Inflammatory macrophage treated with lipopolysaccharide for 4 hours (primary cell): ENCODE results near the gene SLC25A47.
"Not testable (repeated sequence)": the region's sequence is repeated elsewhere in the genome, so short reads cannot be mapped to it uniquely, and the experiment has no call there.

Source experiments
- DNase-seq: peaks from one replicate; pipeline ENCODE4 v3.0.0-alpha.2; 2020

The SLC25A47 gene

DNA sequence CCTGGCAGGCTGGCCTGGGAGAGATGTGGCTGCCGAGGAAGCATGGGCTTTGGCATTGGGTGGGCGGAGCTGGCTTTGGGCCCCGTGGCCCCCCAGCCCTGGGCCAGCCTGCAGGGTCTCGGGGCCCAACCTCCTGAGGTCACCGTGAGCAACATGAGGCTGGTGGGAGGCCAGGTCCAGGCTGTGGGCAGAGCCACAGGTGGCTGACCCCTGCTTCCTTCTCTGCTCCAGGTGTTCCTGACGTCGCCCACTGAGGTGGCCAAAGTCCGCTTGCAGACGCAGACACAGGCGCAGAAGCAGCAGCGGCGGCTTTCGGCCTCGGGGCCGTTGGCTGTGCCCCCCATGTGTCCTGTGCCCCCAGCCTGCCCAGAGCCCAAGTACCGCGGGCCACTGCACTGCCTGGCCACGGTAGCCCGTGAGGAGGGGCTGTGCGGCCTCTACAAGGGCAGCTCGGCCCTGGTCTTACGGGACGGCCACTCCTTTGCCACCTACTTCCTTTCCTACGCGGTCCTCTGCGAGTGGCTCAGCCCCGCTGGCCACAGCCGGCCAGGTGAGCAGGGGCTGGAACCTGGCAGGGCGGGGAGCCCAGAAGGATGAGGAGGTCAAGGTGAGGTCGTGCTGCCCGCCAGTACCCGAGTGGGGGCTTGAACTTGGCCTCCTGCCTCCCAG is 5.5 kb downstream of the SLC25A47 start:
- DNase-seq: no peak

DNA sequence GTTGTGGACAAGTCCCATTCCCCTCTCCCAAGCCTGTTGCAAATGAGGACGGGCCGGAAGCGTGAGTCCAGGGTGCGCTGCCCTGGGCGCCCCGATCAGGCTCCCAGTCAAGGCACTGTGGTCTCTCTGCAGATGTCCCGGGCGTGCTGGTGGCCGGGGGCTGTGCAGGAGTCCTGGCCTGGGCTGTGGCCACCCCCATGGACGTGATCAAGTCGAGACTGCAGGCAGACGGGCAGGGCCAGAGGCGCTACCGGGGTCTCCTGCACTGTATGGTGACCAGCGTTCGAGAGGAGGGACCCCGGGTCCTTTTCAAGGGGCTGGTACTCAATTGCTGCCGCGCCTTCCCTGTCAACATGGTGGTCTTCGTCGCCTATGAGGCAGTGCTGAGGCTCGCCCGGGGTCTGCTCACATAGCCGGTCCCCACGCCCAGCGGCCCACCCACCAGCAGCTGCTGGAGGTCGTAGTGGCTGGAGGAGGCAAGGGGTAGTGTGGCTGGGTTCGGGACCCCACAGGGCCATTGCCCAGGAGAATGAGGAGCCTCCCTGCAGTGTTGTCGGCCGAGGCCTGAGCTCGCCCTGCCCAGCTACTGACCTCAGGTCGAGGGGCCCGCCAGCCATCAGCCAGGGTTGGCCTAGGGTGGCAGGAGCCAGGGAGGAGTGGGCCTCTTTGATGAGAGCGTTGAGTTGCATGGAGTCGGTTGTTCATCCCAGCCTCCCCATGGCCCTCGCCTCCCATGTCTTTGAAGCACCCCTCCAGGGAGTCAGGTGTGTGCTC is 6.3 kb downstream of the SLC25A47 start:
- no peak for DNase-seq

DNA sequence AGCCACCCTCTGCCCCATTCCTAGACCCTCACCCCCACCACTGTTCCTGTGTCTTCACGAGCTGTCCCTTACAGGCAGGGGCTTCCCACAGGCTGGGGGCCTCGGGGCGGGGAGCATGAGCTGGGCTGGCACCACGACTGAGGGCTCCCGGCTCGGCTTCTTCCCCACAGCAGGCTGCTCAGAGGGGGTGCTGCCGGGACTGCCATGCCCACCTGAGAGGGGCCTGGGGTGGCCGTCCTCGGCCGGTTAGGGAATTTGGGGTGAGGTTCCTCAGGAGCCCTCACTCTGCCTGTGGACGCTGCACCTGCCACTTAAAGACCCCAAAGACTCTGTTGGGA is 6.8 kb downstream of the SLC25A47 start:
- DNase-seq: no peak

DNA sequence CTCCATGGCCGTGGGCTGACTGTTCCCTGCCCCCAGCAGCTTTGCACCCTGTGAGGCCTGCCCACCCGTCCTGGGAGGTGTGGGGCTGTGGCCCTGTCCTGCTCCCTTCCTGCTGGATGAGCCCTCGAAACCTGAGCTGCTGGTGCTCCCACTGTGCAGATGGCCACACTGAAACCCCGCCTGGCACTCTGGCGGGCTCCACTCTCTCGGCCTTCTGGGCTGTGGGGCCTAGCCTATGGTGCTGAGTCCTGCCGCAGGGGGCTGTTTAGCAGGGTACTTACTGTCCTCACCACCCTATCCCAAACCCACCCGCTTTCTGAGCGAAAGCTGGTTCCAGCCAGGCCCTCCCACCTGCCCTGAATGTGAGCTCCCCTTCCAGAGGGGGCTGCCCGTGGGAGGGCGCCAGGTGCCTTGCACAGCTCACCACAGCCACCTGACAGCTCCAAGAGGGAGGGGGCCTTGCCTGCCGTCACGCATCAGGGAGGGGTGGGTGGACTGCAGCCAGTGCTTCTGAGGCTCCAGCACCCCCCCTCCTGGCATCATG is 7.3 kb downstream of the SLC25A47 start:
- DNase-seq: no peak

DNA sequence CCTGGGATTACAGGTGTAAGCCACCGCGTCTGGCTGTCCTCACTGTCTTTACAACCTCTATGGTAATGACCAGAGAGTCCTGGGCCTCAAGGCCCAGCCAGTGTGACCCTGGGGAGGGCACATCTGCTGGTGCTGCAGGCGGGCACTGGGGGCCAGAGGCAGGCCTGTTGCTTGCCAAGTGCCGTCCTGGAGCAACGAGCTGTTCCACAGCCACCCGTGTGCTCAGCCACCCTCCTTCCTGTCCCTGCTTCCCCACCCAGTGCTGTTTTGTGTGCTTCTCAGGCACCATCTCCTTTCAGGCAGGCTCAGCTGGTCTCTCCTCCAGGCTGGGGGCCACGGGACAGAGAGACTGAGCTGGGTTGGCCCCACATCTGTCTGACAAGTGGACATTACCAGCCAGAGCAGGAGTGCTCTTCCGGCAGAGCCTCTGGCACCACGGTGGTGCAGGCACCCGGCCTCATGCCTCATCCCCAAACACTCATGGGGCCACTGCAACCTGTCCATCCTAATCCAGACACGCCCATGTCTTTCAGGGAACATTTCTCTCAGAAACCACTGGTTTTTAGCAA is 9.0 kb downstream of the SLC25A47 start:
- peak; percentile 35 for DNase-seq

DNA sequence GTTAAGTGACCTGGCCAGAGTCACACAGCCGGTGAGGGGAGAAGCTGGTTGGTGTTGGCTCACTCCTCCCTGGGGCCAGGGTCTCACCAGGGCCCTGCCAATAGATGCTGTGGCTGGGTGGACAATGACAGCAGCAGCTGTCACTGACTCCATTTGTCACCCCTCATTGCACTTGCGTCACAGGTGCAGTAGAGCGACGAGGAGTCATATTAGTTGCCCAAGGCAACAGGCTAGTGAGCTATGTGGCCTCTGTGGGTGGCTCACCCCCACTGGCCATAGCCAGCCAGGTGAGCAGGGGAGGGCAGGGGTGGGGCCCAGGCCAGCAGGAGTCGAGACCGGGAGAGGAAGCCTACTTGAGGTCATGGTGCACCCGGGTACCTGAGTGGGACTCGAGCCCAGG is 9.7 kb downstream of the SLC25A47 start:
- DNase-seq: no peak

DNA sequence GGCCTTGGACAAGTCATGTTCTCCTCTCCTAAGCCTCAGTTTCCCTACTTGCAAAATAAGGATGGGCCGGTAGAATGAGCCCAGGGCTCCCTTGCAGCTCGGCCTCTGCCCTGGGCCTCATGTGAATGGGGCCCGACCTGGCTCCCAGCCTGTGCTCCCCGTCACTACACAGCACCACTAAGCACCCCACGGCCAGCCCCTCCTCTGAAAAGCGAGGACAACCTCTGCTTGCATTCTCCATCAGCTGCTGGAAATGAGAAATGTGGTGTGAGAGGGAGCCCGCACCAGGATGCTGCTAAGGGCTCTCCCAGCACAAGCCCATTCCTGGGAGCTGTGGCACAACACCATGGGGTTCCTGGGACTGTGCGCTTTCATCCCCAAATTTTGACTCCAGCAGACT is 10.2 kb downstream of the SLC25A47 start:
- DNase-seq: no peak

DNA sequence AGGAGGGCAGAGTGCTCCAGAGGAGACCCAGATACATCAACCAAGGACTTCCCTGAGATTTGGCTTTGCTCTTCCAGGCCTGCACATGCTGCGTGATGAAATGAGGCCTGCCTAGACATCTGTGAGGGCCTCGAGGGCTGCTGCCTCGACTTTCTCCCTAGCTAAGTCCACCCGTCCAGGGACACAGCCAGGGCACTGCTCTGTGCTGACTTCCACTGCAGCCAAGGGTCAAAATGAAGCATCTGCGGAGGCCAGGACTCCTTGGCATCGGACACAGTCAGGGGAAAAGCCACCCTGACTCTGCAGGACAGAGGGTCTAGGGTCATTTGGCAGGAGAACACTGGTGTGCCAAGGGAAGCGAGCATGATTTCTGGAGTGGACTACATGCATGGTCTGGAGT is 10.7 kb downstream of the SLC25A47 start:
- DNase-seq: no peak

DNA sequence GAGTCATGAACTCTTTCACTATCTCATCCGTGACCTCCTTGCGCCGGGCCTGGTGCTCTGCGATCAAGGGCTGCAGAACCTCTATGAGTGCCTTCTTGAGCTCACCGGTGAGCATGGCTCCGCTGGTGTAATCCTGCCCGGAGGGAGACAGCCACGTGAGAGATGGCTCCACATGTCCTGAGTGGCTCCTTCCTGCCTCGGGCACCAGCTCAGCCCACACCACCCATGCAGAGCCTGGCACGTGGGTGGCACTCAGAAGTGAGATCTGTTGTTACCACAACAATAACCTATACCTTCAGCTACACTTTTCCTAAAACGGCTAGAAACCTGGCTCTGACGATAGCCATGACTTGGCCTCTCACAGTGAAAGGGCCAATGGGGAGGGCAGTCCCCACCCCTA is 11.8 kb downstream of the SLC25A47 start:
- DNase-seq: no peak

DNA sequence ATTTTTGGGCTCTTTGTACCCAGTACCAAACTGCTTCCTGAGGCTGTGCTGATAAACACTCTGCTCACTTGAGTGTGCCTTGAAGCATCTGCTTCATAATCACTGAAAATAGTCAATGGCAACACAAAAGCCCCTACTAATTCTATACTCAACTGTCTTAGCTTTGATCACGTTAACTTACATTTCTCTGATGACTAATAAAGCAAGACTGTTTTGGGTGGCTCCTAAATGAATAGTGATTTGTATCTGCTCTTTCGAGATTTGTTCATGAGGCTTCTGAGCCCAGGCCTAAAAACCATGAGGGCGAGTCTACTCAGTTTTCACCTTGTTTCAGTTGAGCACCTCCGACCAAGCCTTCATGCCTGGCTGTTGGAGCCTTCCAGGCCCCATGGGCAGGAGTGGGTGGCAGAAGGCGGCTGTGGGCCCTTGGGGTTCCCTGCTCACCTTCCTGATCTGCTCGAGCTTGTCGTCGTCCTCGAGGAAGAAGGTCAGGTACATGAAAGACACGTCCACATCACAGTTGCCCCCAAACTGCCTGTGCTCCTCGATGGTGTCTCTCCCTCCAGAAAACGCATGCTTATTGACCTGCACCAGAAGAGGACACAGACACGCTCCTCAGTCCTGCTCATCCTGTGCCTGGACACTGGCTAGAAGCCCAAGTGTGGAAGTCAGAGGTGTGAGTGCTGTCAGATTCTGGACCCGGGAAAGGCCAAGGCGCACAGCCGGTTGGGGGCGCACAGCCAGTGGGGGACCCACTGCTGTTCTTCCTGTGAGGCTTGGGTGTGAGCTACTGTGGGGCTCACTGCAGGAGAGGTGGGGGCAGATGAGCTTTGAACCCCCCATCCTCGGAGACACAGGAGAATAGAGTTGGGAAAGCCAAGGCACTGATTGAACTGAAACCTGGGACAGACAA is 13.7 kb downstream of the SLC25A47 start:
- no peak for DNase-seq

DNA sequence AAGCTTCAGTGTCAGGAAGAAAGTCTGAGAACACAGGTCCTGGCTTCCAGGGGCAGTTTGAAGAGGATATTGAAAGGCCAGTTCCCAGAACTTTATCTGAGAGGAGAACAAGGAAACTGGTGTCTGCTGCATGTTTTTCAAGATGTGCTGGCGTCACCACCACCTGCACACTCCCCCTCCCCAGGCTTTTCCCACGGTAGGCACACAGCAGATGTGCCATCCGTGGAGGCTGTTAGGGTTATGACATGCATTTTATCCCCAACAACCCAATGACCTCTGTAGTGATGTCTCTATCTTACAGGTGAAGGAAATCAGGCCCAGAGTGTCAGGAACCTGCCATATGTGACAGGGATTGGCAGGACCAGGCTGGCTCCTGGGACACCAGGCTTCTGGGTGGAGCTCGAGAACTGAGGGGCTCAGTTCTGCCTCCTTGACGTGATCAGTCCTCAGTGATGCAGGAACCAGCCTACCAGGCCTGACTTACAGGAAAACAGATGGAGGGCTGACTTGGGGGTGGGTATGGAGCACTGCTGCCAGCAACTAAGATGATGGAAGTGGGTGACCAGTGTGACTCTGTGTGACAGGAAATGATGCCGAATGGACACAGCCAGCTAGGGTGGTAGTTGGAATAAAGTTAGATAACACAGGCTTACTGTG is 16.8 kb downstream of the SLC25A47 start:
- DNase-seq: no peak

DNA sequence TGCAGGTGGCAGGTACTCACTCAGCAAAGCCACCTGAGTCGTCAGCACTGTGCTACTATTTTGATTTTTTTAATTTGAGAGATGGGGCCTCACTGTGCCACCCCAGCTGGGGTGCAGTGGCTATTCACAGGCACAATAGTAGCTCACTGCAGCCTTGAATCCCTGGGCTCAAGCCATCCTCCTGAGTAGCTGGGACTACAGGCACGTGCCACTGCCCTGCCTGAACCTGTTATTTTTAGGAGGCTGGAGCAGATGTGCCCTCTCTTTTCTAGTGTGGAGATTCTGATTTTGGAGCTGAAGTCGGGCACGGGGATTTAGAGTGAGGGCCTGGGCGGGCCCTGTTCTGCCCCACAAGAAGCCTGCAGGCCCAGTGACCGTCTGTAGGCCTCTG is 17.3 kb downstream of the SLC25A47 start:
- DNase-seq: no peak

DNA sequence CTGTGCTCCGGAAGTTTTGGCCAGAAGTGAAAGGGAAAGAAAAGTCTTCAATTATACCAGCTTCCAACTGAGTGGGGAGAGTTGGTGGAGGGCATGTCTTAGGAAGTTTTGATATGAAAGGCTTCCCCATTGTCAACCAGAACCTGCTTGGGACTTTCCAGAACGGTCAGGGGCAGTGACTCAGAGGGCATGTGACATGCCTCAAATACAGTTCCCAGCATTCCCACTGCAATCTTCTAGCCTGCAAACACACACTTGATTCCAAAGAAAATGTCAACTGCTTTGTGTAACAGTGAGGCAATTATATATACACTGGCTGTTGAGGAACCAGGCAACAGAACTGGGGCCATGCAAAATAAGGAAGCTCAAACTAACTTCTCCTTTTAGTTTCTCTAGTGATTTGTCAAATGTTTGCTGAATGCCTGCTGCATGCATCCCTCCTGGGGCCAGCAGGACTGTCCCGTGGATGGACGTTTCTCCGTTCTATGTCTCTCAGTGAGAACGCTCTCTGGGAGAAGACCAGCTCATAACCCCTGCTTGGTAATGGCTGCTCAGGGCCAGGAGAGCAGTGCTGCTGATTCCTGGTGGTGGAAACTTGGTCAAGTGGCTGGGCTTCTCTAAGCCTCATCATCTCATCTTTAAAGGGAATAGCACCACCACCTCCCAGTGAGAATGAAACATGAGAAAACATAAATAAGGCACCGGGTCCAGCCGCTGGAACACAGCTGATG is 18.3 kb downstream of the SLC25A47 start:
- peak; percentile 95 for DNase-seq

DNA sequence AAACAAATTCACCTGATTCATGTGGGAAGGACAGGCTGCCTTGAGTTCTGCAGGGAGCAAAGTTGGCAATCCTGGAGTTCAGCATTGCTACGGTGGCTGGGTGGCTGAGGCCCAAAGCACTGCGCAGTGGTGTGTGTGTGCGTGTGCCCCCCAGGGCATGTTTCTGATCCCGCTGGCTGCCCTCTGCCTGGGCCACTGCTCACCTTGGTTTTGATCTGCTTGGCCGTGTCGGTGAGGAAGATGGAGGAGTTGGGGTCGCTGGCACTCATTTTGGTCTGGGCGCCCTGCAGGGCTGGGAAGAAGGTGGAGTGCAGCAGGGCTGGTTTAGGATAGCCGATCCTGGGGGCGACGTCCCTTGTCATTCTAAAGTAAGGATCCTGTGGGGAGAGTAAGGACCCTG is 19.1 kb downstream of the SLC25A47 start:
- no peak for DNase-seq

DNA sequence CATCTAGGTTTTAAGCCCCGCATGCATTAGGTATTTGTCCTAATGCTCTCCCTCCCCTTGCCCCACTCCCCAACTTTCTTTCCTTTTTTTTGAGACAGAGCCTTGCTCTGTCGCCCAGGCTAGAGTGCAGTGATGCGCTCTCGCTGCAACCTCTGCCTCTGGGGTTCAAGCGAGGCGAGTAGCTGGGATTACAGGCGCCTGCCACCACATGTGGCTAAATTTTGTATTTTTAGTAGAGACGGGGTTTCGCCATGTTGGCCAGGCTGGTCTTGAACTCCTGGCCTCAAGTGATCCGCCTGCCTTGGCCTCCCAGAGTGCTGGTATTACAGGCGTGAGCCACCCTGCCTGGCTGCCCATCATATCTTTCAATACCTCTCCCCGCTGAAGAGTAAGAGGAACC is 19.7 kb downstream of the SLC25A47 start:
- DNase-seq: not testable (repeated sequence)

DNA sequence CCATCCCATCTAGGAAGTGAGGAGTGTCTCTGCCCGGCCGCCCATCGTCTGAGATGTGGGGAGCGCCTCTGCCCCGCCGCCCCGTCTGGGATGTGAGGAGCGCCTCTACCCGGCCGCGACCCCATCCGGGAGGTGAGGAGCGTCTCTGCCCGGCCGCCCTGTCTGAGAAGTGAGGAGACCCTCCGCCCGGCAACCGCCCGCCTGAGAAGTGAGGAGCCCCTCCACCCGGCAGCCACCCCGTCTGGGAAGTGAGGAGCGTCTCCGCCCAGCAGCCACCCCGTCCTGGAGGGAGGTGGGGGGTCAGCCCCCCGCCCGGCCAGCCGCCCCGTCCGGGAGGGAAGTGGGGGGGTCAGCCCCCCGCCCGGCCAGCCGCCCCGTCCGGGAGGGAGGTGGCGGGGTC is 21.5 kb downstream of the SLC25A47 start:
- DNase-seq: not testable (repeated sequence)

DNA sequence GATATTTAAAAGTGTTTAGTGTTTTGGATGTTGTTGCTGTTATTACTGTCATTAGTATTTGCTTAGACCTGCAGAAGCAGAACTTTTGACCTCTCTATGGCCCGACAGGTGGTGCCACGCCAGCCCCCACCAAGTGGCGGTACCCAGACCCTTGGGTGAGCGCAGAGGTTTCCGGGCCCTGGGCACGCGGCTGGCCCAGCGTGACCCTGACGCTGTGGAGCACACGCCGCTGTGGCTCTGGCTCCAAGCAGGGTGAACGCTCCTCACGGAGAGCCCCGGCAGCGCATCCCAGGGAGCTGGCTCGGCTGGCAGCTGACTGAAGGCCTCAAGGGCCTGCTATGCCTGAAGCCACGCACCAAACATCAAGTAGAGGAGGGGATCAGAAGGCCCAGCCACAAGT is 22.6 kb downstream of the SLC25A47 start:
- DNase-seq: no peak

DNA sequence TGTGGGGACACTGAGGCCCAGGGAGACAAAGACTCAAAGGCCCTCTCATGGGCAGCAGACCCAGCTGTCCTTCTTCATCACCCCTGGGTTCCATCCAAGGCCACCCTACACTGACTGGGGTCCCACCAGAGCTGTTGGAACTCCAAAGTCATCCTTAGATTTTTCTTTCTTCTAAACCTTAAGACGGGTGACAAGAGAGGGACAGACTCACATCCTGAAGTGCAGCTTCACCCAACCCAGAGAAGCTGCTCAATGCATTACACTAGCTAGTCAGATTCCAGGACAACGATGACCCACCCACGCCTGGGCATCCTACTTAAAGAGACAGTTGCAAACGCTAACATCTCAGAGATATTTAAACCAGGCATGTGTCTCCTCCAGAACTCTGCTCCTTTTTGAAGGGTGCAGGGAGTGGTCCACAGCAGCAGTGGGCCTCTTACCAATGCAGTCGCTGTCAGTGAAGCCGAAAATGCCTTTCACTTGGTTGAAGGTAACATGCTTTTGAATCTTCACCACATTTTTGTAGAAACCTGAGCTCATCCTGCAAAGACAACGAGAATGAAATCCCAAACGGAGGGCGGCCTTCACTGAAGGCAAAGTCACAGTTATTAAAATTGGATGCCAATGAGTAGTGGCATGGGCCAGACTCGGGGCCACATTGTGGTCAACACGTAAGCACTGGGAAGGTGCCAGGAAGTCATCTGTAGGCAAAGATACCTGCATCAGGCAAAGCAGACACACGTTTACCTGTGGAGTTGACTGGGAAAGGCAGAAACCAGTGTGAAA is 23.4 kb downstream of the SLC25A47 start:
- DNase-seq: no peak

DNA sequence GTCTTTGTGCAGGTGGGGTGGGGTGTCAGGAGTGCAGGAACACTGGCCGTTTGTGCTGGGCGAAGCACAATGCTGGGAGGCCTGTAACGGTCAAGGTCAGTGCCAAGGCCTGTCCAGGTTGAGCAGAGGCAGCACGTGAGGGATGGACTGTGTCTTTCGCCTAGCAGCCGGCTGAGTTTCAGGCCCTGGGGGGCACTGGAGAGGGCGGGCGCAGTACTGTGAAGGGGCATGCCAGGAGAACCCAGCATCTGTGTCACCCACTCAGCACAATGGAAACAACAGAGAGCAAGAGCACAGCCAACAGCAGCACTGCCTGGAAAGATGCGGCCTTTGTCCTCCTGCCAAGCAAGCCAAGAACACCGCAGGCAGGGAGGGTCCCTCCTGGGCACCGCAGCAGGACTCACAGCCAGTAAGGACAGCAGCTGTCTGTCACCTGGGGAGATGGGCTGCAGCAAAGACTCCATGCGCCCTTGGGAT is 25.2 kb downstream of the SLC25A47 start:
- no peak for DNase-seq

DNA sequence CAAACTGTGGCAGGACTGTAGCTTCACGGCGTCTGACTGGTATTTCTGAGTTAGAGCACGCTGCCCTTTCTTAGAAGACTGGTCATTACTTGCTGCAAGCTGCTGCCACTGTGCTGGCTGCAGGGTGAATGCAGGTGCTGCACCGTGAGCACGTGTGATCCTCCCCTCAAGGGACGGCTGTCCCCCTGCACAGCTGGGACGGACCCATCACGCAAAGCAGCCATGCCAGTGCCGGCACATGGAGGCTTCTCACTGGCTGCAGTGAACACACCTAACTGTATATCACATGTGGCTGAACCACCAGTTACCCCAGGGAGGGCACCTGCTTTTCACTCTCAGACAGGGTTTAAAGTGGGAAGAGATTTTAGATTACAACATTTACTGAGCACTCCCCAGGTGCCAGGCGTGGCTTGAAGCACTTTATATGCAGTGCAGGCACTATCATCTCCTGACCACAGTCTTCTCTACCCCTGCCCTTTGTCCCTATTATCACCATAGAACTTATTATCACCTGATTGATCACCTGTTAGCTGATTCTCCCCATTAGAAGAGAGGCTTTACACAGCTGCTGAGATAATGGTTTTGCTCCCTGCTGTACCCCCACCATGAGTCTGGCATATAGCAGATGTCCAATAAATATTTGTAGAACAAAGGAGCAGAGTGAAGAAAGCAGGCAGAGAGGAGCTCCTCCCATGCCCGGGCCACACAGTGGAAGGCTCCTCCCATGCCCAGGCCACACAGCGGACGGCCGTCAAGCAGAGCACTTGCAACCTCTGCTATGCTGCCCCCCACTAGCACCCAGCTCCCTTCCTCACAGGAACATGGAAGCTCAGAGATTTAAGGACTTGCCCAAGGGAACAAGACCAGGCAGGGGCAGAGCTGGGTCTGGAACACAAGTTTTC is 25.9 kb downstream of the SLC25A47 start:
- DNase-seq: no peak
